ENCODE measurements around the gene NABP2.

DNA sequence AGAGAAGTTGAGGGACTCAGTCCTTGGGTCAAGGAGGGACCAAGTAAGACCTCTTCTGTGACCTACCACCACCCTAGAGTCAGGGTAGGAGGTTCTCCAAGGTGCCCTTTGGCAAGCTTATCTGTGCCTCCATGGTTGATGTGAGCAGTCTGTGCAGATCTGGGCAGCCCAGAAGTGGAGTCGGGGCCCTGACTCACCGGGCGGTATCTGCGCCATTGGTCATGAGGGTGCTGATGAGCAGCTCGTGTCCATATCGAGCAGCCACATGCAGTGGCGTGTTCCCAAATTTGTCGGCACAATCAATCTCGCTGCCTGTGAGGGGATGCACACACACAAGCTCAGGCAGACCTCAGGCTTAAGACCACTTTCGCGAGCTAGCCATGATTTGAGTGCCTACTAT is 28.9 kb downstream of the NABP2 start:
- no peak for TF ChIP-seq CTCF (IDR thresholded peaks at IDR 0.05)
- no peak for TF ChIP-seq ZFX (IDR thresholded peaks at IDR 0.05; ENCODE audit: borderline replicate concordance)

Measured in 22Rv1 (cell line).